ENCODE results near the gene HNRNPK.

HNRNPK gene

GRCh38 chr9:83986765-83987401 is 6.9 kb upstream of the HNRNPK start:
- no peak for TF ChIP-seq CTCF (IDR thresholded peaks at IDR 0.05)

DNA sequence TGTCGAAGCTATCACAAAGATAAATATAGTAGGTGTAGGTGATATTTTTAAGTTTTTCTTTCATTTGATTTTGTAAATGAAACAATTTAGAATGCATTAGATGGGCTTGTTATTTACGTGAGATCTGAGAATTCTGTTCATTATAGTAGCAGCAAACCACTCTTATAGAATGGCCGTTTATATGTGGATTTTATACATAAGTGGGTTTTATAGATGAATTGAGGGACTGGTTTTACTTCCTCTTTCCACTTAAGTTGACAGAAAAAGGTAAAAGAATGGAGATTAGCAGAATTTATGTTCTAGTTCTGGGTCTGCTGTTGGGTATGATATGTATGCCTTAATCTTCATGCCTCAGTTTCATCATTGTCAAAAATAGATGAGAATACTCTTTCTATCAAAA is 6.2 kb upstream of the HNRNPK start:
- TF ChIP-seq CTCF (IDR thresholded peaks at IDR 0.05): no peak

- TF ChIP-seq CTCF (IDR thresholded peaks at IDR 0.05): no peak
Measured at GRCh38 chr9:83981126-83981871, 1.3 kb upstream of the HNRNPK start.

DNA sequence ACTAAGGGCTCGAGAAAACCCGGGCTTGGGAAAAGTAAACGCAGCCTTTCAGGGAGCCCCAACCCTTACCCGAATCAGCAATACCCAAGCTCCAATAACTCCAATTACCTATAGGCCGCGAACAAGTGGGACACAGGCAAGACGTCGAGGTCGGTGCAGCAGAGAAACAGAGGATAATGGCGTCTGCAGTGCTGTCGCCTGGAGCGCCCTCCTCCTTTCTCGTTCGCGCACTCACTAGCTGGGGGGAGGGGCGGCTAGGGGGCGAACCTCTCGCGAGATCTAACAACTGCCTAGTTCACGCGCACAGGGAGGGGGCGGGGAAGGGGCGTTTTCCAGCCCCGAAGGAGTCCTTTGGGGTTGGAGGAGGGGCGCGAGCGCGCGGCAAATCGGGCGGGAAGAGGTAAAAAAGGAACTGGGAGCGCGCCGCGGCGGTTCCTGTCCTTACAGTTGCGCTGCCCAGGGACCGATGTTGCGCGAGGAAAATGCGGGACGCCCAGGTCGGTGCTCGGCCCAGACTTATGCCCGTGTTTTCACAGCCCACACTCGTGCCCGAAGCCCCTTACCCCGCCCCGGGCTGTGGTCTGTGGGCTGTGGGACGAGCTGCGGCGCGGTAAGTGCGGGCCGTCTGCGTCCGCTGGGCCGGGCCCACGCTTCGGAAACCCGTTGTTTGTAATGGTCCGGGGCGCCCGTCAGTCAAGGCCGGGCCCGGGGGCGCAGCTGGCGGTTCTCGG is 545 bp upstream of the HNRNPK start, which contains the start of gene RMI1:
Gene RMI1 (plus strand): TSS at position 411 of the 731 bp plus-strand sequence. CDS start 20,182 bp downstream, outside the sequence.
- no peak for TF ChIP-seq CTCF (IDR thresholded peaks at IDR 0.05)

DNA sequence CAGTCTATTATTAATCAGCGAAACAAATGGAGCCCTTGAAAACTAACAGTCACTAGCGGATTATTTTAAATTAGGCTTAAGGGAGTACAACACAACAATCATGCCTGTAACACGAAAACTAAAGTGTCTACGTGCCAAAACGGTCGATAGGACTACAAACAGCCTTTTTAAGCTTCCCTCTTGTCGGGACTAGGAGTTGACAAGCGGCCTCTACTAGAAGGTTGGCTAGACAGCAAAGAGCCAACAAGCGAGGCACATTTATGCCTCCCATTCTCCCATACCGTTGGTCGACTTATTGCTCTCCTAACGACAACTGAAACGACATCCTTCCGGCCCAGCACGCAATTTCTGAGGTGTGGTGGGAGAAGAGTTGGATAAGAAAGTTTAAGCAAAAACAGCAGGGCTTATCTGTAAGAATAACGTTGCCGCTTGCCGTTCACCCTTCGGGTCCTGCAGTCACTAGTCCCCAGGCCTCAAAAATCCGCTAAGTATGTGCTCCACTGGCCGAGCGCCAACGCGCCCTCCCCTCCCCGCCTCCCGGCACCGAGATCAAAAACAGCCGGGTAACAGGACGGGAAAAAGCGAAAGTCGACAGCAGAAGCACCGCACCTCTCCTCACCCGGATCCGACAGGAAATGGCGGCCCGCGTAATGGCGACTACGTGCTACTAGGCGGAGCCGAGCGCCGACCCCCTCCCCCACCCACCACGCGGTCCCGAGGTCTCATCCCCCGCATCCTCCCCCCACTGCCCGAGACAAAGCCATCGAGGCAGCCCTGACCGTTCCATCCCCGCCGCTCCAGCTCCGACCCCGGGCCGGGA is 813 bp downstream of the HNRNPK start:
- TF ChIP-seq CTCF (IDR thresholded peaks at IDR 0.05): no peak

- no peak for TF ChIP-seq CTCF (IDR thresholded peaks at IDR 0.05)
Measured at GRCh38 chr9:83977196-83977595, 2.8 kb downstream of the HNRNPK start.

DNA sequence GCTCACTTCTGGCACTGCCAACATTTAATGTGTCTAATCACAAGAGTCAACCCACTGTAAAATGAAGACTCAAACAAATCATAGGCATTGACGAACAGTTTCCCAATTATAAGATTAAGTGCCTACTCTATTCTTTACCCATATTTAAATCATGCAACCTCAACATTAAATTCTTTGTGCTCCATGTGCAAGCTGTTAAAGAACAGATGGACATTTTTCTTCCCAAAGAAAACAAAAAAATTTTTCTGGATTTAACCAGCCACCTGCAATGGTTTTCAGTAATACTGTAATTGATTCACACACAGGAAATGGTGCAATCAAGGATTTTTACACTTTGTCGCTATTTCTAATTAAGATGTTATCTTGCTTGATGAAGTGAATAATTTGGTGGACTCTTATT is 3.6 kb downstream of the HNRNPK start:
- no peak for TF ChIP-seq CTCF (IDR thresholded peaks at IDR 0.05)
